NCI-H82 (cell line): ENCODE measurements around the gene MYPN.

ENCODE experiments used
- DNase-seq: peaks from one replicate; lab custom pipeline; 2025; lab: John Stamatoyannopoulos, UW

MYPN gene

DNA sequence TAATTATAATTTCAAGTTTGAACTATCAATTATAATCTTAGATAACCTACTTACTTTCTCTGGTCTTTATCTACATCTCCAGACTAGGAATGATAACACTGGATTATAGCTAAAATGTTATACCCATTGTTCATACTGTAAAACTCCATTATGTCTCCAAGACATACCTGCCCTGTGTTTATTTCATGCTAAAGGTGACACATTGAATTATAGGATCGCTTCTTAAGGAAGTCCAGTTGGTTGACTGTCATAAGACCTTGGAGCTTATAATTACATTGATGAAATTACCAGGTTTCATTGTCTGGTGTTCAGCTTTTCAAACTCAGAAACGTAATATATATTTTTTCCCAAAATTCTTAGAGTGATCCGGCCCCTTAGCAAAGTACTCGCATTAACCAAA, 18.7 kb upstream of the MYPN start:
- no peak for DNase-seq

DNA sequence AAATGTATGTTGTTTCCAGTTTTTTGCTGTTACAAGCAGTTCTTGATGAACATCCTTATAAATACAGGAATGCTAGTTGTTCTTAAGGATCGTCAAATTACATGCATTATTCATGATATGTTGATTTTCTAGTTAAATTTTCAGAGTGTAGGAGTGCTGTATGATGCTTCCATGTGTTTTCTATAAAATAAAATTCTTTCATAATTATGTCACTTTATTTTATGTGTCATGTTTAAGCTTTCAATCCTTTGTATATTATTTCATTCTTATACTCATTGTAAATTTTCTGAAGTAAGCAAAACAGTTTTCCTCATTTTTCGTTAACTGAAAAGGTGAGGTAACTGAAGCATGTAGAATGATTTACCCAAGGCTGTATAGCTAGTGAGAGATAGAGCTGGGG, 16.8 kb upstream of the MYPN start:
- DNase-seq: no peak

DNA sequence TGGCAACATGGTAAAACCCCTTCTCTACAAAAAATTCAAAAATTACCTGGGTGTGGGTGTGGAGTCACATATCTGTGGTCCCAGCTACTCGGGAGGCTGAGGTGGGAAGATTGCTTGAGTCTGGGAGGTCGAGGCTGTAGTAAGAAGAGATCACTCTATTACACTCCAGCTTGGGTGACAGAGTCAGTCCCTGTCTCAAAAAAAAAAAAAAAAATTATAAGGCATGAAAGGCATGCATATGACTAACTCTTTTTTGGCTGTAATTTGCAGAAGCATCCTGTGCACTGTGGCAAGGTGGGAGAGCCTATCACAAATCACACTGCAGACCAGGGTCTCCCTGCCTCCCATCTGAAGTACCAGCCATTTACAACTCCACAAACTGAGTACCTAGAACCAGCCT, 14.1 kb upstream of the MYPN start:
- no peak for DNase-seq

DNA sequence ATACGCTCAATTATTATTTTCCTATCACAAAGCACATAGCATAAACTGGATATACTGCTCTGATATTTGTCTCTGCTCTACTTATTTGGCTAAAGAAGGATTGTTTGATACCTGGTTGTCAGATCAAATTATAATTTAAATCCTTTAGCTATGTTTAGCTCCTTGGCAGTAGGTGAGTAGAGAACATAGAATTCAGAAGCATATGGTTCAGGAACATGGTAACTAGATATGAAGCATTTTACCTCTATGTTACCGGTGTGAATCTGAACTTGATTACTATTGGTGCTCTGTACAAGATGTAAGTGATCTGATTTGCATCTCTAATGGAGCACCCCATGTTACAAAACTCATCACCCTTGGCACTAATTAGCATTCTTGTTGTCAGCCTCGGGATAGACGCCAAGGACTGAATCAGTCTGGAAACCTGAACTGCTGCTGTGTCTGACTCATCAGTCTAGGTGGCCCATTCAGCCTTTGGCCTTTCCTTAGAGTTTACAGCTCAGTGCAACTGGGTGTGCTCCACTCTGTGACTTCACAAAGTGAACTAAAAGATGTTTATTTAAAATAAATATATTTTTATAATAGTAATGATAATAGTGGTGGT, 12.3 kb upstream of the MYPN start:
- peak; percentile 5 for DNase-seq

DNA sequence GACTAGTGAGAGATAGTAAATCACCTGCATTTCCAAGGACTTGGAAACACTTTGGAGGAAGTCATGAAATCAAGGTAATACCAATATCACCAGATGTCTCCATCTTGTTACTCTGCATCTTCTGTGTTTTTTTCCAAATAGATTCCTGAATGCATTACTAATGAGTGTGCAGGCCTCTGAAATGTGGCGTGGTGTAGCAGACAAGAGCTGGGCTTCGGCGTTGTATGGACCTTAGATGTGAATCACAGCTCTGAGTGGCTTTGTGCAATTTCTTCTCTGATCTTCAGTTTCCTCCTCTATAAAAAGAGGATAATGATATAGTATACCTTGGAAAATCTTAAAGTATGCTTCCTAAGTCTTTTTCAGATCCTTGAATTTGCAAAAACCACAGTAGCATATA, 9.6 kb upstream of the MYPN start:
- no peak for DNase-seq

DNA sequence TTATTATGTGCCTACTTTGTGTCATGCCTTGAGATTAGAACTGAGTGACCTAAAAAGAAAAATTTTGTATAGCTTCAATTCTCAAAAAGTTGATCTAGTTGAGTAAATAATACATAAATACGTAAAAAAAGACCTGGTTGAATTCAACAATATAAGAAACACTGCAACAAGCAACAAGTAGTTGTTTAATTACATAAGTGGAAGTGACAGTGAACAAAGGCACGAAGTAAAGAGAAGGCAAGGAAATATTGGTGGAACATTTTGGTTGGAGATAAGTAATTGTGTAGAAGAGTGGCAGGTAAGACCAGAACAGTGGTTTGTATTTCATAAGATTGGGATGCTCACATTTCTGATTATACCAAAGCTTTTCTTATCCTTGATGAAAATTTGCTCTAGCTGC, 8.2 kb upstream of the MYPN start:
- no peak for DNase-seq

DNA sequence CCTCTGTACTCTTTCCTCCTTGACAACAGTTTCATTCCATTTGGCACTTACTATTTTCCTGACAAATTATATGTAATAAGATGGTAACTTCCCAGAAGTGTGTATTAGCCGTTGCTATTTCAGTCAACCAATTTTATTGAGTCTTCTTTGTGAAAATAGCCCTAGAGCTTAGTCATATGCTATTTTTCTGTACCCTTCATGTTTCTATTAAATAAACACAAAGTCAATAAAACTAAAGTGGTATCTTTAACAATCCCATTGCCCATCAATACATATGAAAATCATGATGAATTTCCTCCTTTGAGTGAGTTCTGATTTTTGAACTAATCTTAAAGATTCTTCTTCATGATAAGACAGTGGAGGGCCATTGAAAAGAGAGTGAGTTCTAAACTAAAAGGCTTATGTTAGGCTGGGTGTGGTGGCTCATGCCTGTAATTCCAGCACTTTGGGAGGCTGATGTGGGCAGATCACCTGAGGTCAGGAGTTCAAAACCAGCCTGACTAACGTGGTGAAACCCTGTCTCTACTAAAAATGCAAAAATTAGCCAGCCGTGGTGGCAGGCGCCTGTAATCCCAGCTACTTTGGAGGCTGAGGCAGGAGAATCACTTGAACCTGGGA, 5.9 kb upstream of the MYPN start:
- no peak for DNase-seq

DNA sequence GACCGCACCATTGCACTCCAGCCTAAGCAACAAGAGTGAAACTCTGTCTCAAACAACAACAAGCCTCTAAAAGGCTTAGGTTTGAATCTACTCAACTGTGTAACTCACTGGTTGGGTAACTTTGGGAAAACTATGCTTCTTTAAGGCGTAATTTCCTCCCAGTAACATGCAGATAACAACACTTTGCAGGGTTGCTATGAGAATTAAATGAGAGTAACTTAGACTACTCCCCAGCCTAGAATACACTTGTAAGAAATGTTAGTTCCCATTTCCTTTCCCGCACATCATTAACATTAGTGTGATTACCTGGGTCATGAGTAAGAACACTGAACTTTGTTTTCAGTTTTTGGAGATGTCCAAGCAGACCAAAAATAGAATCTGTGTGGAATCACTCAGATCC, 5.4 kb upstream of the MYPN start:
- DNase-seq: no peak

DNA sequence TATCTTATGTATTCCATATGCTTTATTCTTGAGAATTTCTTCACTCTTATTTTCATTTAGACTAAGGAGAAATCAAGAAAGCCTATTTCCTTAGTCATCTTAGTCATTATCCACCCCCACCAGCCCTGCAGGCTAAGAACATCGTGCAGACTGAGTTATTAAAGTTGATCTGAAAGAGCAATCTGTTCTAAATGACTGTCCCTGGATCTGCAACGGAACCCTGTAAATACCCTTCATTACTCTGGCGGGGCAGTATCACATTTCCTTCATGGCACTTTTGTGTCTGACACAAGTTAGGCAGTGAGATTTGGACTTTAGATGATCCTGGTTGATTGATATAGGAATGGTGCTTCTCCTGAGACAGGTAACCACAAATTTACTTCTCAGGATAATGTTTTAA, 3.5 kb upstream of the MYPN start:
- DNase-seq: peak; percentile 58

DNA sequence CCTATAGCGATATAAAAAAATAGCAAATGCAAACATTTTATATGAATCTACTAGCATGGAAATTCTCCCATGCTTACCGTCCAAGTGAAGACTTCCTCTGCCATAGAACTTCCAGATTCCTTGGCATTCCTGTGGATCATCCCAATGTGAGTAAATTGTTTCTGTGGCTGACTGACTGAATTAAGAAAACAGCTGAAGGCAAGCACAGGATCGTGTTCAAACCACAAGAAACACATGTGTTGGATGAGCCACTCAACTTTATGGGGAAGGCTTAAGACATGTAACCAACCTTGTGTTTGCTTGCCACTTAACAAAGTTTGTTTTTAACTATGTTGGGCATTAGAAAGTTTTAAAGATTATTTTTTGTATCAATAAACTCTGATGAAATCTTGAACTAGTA, 2.6 kb upstream of the MYPN start:
- DNase-seq: no peak

DNA sequence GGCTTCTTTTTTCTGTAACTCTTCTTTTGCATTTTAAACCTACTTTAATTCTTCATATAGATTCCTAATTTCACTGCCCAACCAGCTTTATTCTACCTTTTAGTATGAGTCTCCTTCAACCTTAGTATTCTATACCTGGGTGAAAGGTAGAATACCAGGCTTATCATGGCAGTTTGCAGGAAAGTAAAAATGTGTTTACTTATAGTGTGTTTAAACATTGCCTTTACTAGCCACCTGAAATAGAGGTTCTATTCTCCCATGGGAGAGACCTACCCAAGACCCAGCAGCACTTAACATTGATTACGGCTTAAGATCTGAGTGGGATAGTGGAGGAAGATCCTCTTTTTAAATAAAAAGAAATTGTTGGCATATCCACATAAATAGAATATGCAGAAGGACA, 1.6 kb upstream of the MYPN start:
- no peak for DNase-seq

DNA sequence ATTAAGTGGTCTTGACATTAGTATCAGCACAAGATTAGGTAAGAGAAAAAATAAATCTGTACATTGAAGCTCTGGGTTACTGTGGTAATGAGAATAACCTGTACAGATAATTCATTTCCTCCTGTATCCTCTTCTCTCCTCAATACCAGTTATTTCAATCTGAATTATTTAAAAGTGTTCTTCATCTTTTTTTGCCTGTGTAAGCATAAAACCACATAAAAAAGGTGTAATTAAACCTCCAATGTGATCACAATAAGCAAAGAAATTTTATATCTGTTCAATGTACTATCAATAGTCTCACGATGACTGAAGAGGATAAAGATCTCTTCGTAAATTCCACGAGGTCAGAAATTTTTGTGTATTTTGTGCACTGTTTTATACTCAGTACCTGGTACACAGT, 1.2 kb upstream of the MYPN start:
- DNase-seq: no peak

DNA sequence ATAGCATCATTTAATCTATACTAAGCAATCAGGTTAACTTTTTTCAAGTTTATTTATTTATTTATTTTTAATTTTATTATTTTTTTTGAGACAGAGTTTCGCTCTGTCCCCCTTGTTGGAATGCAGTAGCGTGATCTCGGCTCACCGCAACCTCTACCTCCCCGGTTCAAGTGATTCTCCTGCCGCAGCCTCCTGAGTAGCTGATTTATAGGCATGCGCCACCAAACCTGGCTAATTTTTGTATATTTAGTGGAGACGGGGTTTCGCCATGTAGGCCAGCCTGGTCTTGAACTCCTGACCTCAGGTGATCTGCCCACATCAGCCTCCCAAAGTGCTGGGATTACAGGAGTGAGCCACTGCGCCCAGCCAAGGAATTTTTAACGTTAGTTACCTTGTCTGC, 635 bp upstream of the MYPN start:
- no peak for DNase-seq

DNA sequence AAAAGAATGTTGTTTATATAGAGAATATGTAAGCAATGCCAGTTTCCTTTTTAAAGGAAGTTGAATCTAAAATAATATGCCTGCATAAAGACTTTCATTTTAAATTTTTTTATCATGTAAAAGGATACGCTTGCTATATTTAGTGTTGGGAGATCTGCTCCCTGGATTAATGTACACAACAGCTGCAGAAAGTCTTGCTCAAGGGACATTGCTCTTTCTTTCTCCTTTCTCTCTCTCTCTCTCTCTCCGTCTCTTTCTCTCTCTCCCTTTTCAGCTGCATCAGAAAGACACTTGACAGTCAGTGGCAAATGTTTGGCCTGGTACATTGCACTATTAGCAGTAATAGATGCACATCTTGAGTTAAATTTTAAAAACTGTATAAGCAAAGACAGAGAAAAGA, 739 bp downstream of the MYPN start:
- DNase-seq: no peak

DNA sequence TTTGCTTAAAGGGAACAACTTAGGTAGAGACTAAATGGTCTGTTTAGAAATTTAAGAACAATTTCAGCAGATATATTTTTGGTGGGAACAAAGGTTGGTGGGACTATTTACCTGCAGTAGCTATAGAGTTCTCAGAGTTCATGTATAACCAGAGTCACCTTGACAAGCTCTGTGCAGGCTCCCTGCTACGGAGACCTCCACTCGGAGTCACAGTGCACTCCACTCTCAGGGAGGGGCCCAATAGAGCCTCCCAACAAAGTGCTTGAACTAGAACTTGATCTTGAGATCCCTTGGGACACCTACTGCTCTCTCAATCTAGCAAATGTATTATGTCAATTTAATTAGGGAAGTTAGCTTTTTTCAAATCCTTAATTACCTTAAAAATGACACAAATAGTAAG, 2.3 kb downstream of the MYPN start:
- no peak for DNase-seq

DNA sequence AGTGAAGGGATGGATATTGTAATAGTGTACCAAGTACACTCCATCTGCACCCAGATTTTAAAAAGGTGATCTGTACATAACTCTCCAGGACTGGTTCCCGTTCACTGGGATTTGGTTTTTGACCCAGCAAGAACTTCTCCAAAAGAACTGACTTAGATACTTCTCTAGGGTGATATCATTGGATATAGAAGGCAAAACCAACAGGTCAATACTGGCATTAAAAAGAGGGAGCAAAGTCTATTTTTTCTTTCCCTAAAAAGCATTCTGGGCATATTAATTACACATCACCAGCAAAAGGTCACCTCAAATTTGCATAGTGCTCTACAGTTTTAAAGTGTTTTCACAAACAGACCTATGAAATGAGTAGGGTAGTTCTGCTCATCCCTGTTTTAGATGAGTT, 3.5 kb downstream of the MYPN start:
- DNase-seq: no peak

DNA sequence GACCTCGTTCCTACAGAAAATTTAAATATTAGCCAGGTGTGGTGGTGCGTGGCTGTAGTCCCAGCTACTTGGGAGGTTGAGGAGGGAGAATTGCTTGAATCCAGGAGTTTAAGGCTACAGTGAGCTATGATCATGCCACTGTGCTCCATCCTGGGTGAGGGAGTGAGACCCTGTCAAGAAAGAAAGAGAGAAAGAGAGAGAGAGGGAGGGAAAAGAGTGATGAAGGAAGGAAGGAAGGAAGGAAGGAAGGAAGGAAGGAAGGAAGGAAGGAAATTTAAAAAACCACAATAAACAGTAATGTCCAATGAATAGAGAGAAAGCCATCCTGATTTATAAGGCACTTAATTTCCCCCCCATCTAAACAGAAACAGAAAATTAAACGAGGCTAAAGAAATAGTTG, 9.4 kb downstream of the MYPN start:
- no peak for DNase-seq

DNA sequence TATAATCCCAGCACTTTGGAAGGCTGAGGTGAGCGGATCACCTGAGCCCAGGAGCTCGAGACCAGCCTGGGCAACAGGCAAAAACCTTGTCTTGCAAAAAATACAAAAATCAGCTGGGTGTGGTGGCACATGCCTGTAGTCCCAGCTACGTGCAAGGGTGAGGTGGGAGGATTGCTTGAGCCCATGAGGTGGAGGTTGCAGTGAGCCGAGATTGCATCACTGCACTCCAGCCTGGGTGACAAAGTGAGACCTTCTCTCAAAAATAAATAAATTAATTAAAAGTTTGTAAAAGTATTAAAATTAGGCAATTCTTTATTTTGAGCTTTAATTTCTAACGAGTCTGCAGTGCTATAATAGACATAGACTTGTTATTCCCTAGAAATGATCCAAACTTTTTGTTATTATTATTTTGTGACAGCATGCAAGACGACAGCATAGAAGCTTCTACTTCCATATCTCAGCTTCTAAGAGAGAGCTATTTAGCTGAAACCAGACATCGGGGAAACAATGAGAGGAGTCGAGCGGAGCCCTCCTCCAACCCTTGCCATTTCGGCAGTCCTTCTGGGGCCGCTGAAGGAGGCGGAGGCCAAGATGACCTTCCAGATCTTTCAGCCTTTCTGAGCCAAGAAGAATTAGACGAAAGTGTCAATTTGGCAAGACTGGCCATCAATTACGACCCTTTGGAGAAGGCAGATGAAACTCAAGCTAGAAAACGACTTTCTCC, 11.9 kb downstream of the MYPN start:
- DNase-seq: no peak

DNA sequence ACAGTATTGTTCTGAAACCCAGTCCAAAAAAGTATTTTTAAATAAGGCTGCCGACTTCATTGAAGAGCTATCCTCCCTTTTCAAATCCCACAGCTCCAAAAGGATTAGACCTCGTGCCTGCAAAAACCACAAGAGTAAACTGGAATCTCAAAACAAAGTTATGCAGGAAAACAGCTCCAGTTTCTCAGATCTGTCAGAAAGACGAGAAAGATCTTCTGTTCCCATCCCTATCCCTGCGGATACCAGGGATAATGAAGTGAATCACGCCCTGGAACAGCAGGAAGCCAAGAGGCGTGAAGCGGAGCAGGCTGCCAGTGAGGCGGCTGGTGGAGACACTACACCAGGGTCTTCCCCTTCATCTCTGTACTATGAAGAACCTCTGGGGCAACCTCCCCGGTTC, 12.6 kb downstream of the MYPN start:
- DNase-seq: no peak

DNA sequence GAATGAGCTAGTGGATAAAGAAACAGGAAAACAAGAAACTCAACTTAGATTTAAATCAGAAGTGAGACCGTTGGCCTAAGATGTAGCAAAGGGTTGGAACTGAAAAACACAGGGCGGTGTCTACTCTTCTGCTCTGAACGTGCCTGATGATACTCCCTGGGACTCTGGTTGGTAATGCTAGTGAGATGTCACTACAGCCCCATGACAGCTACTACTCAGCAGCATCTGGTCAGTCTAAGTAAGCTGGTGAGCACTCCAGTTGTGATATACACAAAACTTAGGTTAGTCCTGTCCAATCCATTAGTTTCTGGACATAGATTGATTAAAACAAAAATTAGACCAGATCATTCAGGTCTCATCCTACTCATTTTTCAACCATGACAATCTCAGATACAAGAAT, 15.4 kb downstream of the MYPN start:
- no peak for DNase-seq

DNA sequence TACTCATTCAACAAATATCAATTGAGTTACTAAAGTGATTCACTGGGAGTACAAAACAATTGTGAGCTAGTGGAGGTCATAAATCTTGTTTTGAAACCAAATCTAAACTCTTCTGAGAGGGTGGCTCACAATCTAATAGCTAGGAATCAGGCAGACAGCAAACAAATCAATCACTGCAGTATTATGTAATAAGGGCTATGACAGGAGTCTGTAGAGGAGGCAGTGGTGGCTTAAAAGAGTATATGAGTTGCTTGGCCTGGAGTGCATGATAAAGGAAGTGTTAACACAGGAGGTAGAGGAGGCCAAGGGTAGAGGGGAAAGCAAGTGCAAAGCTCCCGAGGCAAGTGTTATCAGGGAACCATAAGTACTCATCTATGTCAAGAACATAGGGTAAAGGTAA, 16.5 kb downstream of the MYPN start:
- no peak for DNase-seq

DNA sequence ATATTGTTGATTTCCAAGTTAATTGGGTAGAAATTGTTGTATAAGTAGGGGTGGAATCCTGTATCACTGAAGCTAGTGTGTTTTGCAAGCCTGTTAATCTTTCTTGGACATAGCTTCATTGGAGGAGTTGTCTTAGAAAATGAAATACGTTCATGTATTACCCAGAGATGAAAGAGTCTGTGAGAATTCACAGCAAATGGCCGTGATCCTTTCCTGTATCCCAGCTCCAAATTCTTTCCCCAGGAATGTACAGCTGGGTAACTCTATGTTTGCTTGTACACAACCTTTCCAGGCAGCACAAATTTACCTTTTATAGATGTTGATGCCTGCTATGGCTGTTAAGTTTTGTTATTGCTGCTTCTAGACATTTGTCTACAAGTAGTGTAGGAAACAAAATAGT, 18.7 kb downstream of the MYPN start:
- DNase-seq: no peak

DNA sequence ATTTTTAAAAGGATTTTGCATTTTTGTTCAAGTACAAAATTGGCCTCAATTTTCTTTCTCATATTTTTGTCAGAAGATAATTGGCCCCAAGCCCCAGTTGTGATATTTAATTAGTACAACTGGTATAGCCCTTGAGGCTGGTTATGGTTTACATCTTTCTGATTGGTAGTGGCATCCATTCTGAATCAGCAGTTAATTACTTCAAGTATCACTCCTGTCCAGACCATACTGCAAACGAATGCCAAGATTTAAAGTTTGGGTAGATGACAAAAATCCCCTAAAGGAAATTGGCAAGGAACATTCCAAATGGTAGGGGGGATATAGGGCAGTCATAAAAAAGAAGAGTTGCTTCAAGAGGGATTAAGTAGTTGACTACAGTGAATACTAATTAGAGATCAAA, 23.1 kb downstream of the MYPN start:
- DNase-seq: no peak

DNA sequence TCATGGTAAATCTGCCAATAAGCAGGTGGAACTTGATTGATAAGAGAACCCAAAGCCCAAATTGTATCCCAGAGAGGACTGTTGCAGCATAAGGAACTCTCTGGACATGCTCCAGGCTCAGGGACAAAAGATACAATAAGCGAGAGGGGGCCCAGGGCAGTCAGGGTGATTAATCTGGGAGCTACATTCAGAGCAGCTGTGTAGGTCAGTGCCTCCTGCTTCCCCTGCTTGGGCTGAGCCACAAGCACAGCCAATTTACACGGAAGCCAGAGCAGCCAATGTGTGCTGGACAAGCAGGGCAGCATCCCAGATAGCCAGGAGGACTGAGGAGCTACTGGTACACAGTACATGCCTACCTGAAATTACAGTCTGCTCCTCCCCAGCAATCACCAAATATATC, 24.2 kb downstream of the MYPN start:
- DNase-seq: peak; percentile 18
